Karpas-422 (cell line): ENCODE measurements around the gene GLTP. TPM values are rescaled to one million over a fixed set of nuclear protein-coding genes. Genes with fewer than 3 reads are reported as not detected.

Experiments used
- DNase-seq: peaks from one replicate; pipeline ENCODE4 v3.0.0-alpha.2; 2015
- H2AFZ ChIP-seq: fragments of 200-600 bp; sonication (generic); 2 replicates; pipeline ENCODE4 v1.6.1; 2014; ENCODE audit warnings: antibody characterized with exemption, low read length, mixed read lengths
- H3K27ac ChIP-seq: fragments of 200-600 bp; sonication (generic); 2 replicates; pipeline ENCODE4 v1.5.1; 2014; ENCODE audit warnings: mild to moderate bottlenecking, low read length, moderate library complexity
- H3K27me3 ChIP-seq: fragments of 200-600 bp; sonication (generic); 2 replicates; pipeline ENCODE4 v1.6.1; 2014; ENCODE audit warnings: low read length, mixed read lengths
- H3K36me3 ChIP-seq: fragments of 200-600 bp; sonication (generic); 2 replicates; pipeline ENCODE4 v1.6.1; 2014; ENCODE audit warnings: low read length, mixed read lengths; ENCODE audit not compliant: insufficient read depth
- H3K4me1 ChIP-seq: fragments of 200-600 bp; sonication (generic); 2 replicates; pipeline ENCODE4 v1.6.1; 2014; ENCODE audit warnings: mild to moderate bottlenecking, low read length, mixed read lengths
- H3K4me2 ChIP-seq: fragments of 200-600 bp; sonication (generic); 2 replicates; pipeline ENCODE4 v1.6.1; 2014; ENCODE audit warnings: low read length, low read depth, mild to moderate bottlenecking; ENCODE audit not compliant: poor library complexity, severe bottlenecking
- H3K4me3 ChIP-seq: fragments of 200-600 bp; sonication (generic); 2 replicates; pipeline ENCODE4 v1.5.1; 2014; ENCODE audit warnings: mild to moderate bottlenecking, antibody characterized with exemption, low read length, mixed read lengths
- H3K79me2 ChIP-seq: fragments of 200-600 bp; sonication (generic); 2 replicates; pipeline ENCODE4 v1.6.1; 2014; ENCODE audit warnings: mild to moderate bottlenecking, low read length, mixed read lengths
- H3K9ac ChIP-seq: fragments of 200-600 bp; sonication (generic); 2 replicates; pipeline ENCODE4 v1.6.0; 2014; ENCODE audit warnings: low read length
- H3K9me2 ChIP-seq: fragments of 200-600 bp; sonication (generic), shearing (Covaris generic); replicated peaks from 2 replicates; pipeline ENCODE4 v1.6.0; 2014; ENCODE audit warnings: mild to moderate bottlenecking, low read length, moderate library complexity; ENCODE audit not compliant: insufficient read depth
- H3K9me3 ChIP-seq: fragments of 300-700, 200-600 bp; sonication (generic); 2 replicates; pipeline ENCODE4 v1.6.1; 2014; ENCODE audit warnings: low read length, mixed read lengths
- H4K20me1 ChIP-seq: fragments of 200-600 bp; sonication (generic); 2 replicates; pipeline ENCODE4 v1.6.1; 2014; ENCODE audit warnings: mild to moderate bottlenecking, antibody characterized with exemption, low read length, low read depth; ENCODE audit not compliant: insufficient read depth
- total RNA-seq: library from RNA; depleted of rRNA; stranded (reverse); fragments of >200 nt; shearing (Covaris generic); gene quantifications from 2 replicates; pipeline ENCODE4 v1.2.3, GENCODE V29; 2014; ENCODE audit warnings: low replicate concordance

GLTP gene
- total RNA-seq, 1 experiment from 2014 or later = 26.5 TPM

GRCh38 chr12:109815225-109815624, 65.1 kb downstream of the GLTP start:
- no peaks in the 10 kb centered on the region for H3K9me2 ChIP-seq
- no peaks in the 10 kb centered on the region for H3K79me2 ChIP-seq
- no peak overlapping the region for H3K4me2 ChIP-seq
- no peak overlapping the region for H3K4me3 ChIP-seq
- H3K9ac ChIP-seq = no peak overlapping the region
- no peaks in the 10 kb centered on the region for H3K36me3 ChIP-seq
- no peaks in the 10 kb centered on the region for H3K27me3 ChIP-seq
- no peak overlapping the region for H3K27ac ChIP-seq
- no peak for DNase-seq
- no peaks in the 10 kb centered on the region for H4K20me1 ChIP-seq
- no peaks in the 10 kb centered on the region for H3K4me1 ChIP-seq
- H2AFZ ChIP-seq = no peak overlapping the region
- H3K9me3 ChIP-seq = no peaks in the 10 kb centered on the region

- Histone ChIP-seq H4K20me1 (no peaks in the 10 kb centered on the region), H3K27me3 (no peaks in the 10 kb centered on the region), H3K9ac (no peak overlapping the region), H2AFZ (no peak overlapping the region), H3K79me2 (no peaks in the 10 kb centered on the region), H3K36me3 (no peaks in the 10 kb centered on the region), H3K9me3 (no peaks in the 10 kb centered on the region), H3K27ac (no peak overlapping the region), H3K9me2 (no peaks in the 10 kb centered on the region), H3K4me1 (no peaks in the 10 kb centered on the region), H3K4me3 (no peak overlapping the region), H3K4me2 (no peak overlapping the region)
- no peak for DNase-seq
Observed at GRCh38 chr12:109814600-109815150, 65.7 kb downstream of the GLTP start.

GRCh38 chr12:109813810-109814416, 66.4 kb downstream of the GLTP start:
- H3K36me3 ChIP-seq = no peaks in the 10 kb centered on the region
- no peaks in the 10 kb centered on the region for H3K79me2 ChIP-seq
- no peak overlapping the region for H3K9ac ChIP-seq
- no peaks in the 10 kb centered on the region for H3K9me2 ChIP-seq
- H3K27ac ChIP-seq = no peak overlapping the region
- no peaks in the 10 kb centered on the region for H3K4me1 ChIP-seq
- no peak for DNase-seq
- no peaks in the 10 kb centered on the region for H4K20me1 ChIP-seq
- H2AFZ ChIP-seq = no peak overlapping the region
- H3K27me3 ChIP-seq = no peaks in the 10 kb centered on the region
- H3K4me3 ChIP-seq = no peak overlapping the region
- H3K4me2 ChIP-seq = no peak overlapping the region
- H3K9me3 ChIP-seq = no peaks in the 10 kb centered on the region

- Histone ChIP-seq H3K4me2 (no peak overlapping the region), H3K9ac (no peak overlapping the region), H3K9me2 (no peaks in the 10 kb centered on the region), H3K27me3 (no peaks in the 10 kb centered on the region), H3K4me1 (no peaks in the 10 kb centered on the region), H3K36me3 (no peaks in the 10 kb centered on the region), H3K9me3 (no peaks in the 10 kb centered on the region), H2AFZ (no peak overlapping the region), H3K79me2 (no peaks in the 10 kb centered on the region), H4K20me1 (no peaks in the 10 kb centered on the region), H3K27ac (no peak overlapping the region), H3K4me3 (no peak overlapping the region)
- DNase-seq = no peak
Observed at GRCh38 chr12:109811624-109811995, 68.7 kb downstream of the GLTP start.

GRCh38 chr12:109810954-109811623, 69.3 kb downstream of the GLTP start:
- Histone ChIP-seq H2AFZ (no peak overlapping the region), H3K9me2 (no peaks in the 10 kb centered on the region), H3K4me3 (no peak overlapping the region), H3K36me3 (no peaks in the 10 kb centered on the region), H3K9ac (no peak overlapping the region), H3K27me3 (no peaks in the 10 kb centered on the region), H3K79me2 (no peaks in the 10 kb centered on the region), H3K27ac (no peak overlapping the region), H3K9me3 (no peaks in the 10 kb centered on the region), H3K4me1 (no peaks in the 10 kb centered on the region), H4K20me1 (no peaks in the 10 kb centered on the region), H3K4me2 (no peak overlapping the region)
- DNase-seq = no peak

GRCh38 chr12:109808876-109809646, 71.3 kb downstream of the GLTP start:
- no peak for DNase-seq
- no peak overlapping the region for H3K4me3 ChIP-seq
- no peak overlapping the region for H3K4me2 ChIP-seq
- no peak overlapping the region for H2AFZ ChIP-seq
- H3K36me3 ChIP-seq = no peaks in the 10 kb centered on the region
- no peaks in the 10 kb centered on the region for H3K4me1 ChIP-seq
- no peaks in the 10 kb centered on the region for H3K9me3 ChIP-seq
- no peaks in the 10 kb centered on the region for H3K27me3 ChIP-seq
- H3K79me2 ChIP-seq = no peaks in the 10 kb centered on the region
- no peaks in the 10 kb centered on the region for H3K9me2 ChIP-seq
- no peak overlapping the region for H3K9ac ChIP-seq
- no peak overlapping the region for H3K27ac ChIP-seq
- no peaks in the 10 kb centered on the region for H4K20me1 ChIP-seq

GRCh38 chr12:109807954-109808643, 72.2 kb downstream of the GLTP start:
- Histone ChIP-seq H3K9me2 (no peaks in the 10 kb centered on the region), H3K36me3 (no peaks in the 10 kb centered on the region), H3K9ac (no peak overlapping the region), H3K27ac (no peak overlapping the region), H3K27me3 (no peaks in the 10 kb centered on the region), H3K4me2 (no peak overlapping the region), H3K9me3 (no peaks in the 10 kb centered on the region), H3K4me3 (no peak overlapping the region), H4K20me1 (no peaks in the 10 kb centered on the region), H2AFZ (no peak overlapping the region), H3K4me1 (no peaks in the 10 kb centered on the region), H3K79me2 (no peaks in the 10 kb centered on the region)
- DNase-seq = no peak
